Measurements from ENCODE around the gene WDR87. TPM values are rescaled to one million over a fixed set of nuclear protein-coding genes. Genes with fewer than 3 reads are reported as not detected.
"Not testable (repeated sequence)": the region's sequence is repeated elsewhere in the genome, so short reads cannot be mapped to it uniquely, and the experiment has no call there.

Gene WDR87
- total RNA-seq, 6 experiments from 2014 or later = not detected

DNA sequence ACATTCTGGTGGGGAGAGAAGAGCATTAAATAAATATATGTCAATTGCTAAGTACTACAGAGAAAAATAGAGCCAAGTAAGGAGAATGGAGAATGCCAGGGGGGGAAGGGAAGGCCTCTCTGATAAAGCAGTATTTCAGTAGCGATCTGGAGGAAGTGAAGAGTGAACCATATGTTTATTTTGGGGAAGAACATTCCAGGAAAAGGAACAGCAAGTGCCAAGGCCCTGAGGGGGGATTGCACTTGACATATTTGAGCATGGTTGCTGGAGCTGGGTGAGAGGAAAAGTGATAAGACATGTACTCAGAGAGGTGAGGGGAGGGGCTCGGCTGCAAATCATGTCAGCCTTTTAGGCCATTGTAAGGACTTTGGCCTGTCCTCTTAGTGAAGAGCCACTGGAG lies 30.4 kb downstream of the WDR87 start:
- H3K27ac ChIP-seq = no peak overlapping the region
- DNase-seq (no peak), ATAC-seq (no peak)
- H3K4me3 ChIP-seq = no peak overlapping the region
- WGBS (ENCODE audit: insufficient coverage, low coverage, low lambda C conversion rate, missing lambda C conversion rate) = 22% methylated on average over 2 of the region's 2 CpGs
- H3K4me1 ChIP-seq = no peaks in the 10 kb centered on the region
- TF ChIP-seq POLR2A (IDR thresholded peaks at IDR 0.05) = no peak
- TF ChIP-seq, protein P1, sequence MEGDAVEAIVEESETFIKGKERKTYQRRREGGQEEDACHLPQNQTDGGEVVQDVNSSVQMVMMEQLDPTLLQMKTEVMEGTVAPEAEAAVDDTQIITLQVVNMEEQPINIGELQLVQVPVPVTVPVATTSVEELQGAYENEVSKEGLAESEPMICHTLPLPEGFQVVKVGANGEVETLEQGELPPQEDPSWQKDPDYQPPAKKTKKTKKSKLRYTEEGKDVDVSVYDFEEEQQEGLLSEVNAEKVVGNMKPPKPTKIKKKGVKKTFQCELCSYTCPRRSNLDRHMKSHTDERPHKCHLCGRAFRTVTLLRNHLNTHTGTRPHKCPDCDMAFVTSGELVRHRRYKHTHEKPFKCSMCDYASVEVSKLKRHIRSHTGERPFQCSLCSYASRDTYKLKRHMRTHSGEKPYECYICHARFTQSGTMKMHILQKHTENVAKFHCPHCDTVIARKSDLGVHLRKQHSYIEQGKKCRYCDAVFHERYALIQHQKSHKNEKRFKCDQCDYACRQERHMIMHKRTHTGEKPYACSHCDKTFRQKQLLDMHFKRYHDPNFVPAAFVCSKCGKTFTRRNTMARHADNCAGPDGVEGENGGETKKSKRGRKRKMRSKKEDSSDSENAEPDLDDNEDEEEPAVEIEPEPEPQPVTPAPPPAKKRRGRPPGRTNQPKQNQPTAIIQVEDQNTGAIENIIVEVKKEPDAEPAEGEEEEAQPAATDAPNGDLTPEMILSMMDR (IDR thresholded peaks at IDR 0.05) = no peak
- intact Hi-C loops (cut with DNase I) = no loop called here
- no peaks in the 10 kb centered on the region for H3K36me3 ChIP-seq
- no peaks in the 10 kb centered on the region for H3K9me3 ChIP-seq
- H3K27me3 ChIP-seq = no peaks in the 10 kb centered on the region

DNA sequence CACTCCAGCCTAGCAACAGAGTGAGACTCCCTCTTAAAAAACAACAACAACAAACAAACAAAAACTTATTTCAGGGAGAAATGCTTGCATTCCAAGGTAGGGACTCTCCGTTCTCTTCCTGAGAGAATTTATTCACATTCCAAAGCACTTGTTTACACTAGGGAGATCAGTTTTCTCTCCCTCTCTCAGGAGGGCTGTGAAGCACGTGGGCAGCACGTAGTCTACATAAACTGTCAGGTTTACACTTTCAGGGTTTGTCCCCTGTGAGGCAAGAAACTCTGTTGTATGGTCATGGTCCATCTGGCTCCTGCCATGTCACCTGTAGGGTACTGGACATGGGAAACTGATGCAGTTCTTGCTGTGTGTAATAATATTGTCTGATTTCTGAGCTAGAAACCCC lies 31.6 kb downstream of the WDR87 start:
- no peak overlapping the region for H3K27ac ChIP-seq
- TF ChIP-seq, protein P1 (IDR thresholded peaks at IDR 0.05) = no peak
- TF ChIP-seq POLR2A (IDR thresholded peaks at IDR 0.05) = no peak
- H3K36me3 ChIP-seq = no peaks in the 10 kb centered on the region
- 8% methylated on average over 3 of the region's 3 CpGs for WGBS (ENCODE audit: insufficient coverage, low coverage, low lambda C conversion rate, missing lambda C conversion rate)
- H3K27me3 ChIP-seq = no peaks in the 10 kb centered on the region
- DNase-seq = no peak
- no peak overlapping the region for H3K4me3 ChIP-seq
- intact Hi-C loops (cut with DNase I) = no loop called here
- no peak for ATAC-seq
- no peaks in the 10 kb centered on the region for H3K9me3 ChIP-seq
- H3K4me1 ChIP-seq = no peaks in the 10 kb centered on the region

DNA sequence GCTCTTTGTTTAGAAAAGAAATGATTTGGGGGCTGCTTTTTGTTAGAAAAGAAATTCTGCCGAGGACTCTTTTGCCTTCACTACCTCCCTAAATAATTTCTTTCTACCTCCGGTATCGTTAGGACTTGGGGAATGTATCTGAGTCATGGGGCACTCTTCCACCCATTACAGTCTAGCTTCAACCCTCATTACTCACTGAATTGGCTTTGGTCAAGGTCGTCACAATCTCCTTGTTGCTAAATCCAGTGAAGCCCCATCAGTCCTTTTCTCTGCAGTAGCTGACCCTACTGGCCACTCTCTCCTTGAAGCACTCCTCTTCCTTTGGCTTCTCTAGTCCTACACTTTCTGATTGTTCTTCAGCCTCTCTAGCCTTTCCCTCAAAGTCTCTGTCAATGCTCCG lies 34.0 kb downstream of the WDR87 start:
- ATAC-seq = no peak
- no peaks in the 10 kb centered on the region for H3K36me3 ChIP-seq
- WGBS (ENCODE audit: insufficient coverage, low coverage, low lambda C conversion rate, missing lambda C conversion rate) = 65% methylated on average over 5 of the region's 5 CpGs
- intact Hi-C loops (cut with DNase I) = no loop called here
- no peaks in the 10 kb centered on the region for H3K27me3 ChIP-seq
- DNase-seq = no peak
- H3K4me3 ChIP-seq = no peak overlapping the region
- H3K4me1 ChIP-seq = no peaks in the 10 kb centered on the region
- TF ChIP-seq POLR2A (IDR thresholded peaks at IDR 0.05) = no peak
- TF ChIP-seq, protein P1 (IDR thresholded peaks at IDR 0.05) = no peak
- no peaks in the 10 kb centered on the region for H3K9me3 ChIP-seq
- no peak overlapping the region for H3K27ac ChIP-seq

DNA sequence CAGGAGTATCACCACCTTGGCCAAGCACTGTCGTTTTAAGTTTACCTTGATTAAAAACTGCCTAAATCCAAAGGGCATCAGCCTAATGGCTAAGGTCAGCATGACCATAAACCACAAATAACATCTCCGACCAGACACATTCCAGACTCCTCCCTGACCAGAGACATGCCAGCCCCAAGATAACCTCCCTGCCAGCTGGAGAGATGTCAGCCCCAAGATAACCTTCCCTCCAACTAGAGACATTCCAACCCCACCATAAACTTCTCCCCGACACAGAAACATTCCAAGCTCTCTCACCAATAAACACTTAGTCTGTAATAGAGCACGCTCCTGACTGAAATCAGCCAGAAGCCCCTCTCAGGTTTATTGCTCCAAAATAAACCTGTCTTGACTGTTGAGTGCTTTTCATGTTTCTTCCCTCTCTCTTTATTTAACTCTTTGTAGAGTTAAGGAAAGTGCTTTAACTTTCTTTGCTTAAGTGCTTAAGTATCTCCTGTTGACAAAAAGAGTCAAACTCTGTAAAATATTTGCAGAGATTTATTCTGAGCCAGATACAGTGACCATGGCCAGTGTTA lies 36.5 kb downstream of the WDR87 start:
- WGBS (ENCODE audit: insufficient coverage, low coverage, low lambda C conversion rate, missing lambda C conversion rate) = 53% methylated on average over 3 of the region's 4 CpGs
- ATAC-seq (no peak), DNase-seq (no peak)
- H3K27me3 ChIP-seq = no peaks in the 10 kb centered on the region
- H3K27ac ChIP-seq = no peak overlapping the region
- intact Hi-C loops (cut with DNase I) = no loop called here
- no peaks in the 10 kb centered on the region for H3K4me1 ChIP-seq
- H3K4me3 ChIP-seq = no peak overlapping the region
- no peaks in the 10 kb centered on the region for H3K36me3 ChIP-seq
- TF ChIP-seq, protein P1 (IDR thresholded peaks at IDR 0.05) = no peak
- no peak for TF ChIP-seq POLR2A (IDR thresholded peaks at IDR 0.05)
- H3K9me3 ChIP-seq = no peaks in the 10 kb centered on the region

- H3K4me3 ChIP-seq = no peak overlapping the region
- H3K9me3 ChIP-seq = no peaks in the 10 kb centered on the region
Measured at GRCh38 chr19:37867831-37868230, 38.6 kb downstream of the WDR87 start.

GRCh38 chr19:37865930-37866329 lies 40.5 kb downstream of the WDR87 start:
- H3K4me3 ChIP-seq; H3K9me3 ChIP-seq; H3K27me3 ChIP-seq; ATAC-seq; DNase-seq; intact Hi-C loops (cut with DNase I); H3K4me1 ChIP-seq; H3K36me3 ChIP-seq; H3K27ac ChIP-seq: not testable (repeated sequence)
- WGBS (ENCODE audit: insufficient coverage, low coverage, low lambda C conversion rate, missing lambda C conversion rate) = 62% methylated on average over 6 of the region's 9 CpGs

More at GRCh38 chr19:37867831-37868230, 38.6 kb downstream of the WDR87 start:
- Histone ChIP-seq H3K27ac (no peak overlapping the region), H3K36me3 (no peaks in the 10 kb centered on the region), H3K4me1 (no peaks in the 10 kb centered on the region), H3K27me3 (no peaks in the 10 kb centered on the region)
- no peak for TF ChIP-seq POLR2A (IDR thresholded peaks at IDR 0.05)
- TF ChIP-seq, protein P1 (IDR thresholded peaks at IDR 0.05) = no peak
- ATAC-seq = no peak
- intact Hi-C loops (cut with DNase I) = no loop called here
- DNase-seq = no peak
- WGBS (ENCODE audit: insufficient coverage, low coverage, low lambda C conversion rate, missing lambda C conversion rate) = 83% methylated on average over 2 of the region's 2 CpGs
